Gastroesophageal sphincter (tissue), 3 donors: Measurements from ENCODE around the gene ZNF746.

ENCODE experiments used
- CTCF ChIP-seq, 4 experiments: fragments of 200-600 bp in 2 of 4; fragments of 450-650 bp in 2 of 4; sonication (generic) in 1 of 4; IDR thresholded peaks; one replicate each; pipeline ENCODE4 v1.5.1; 2017 to 2019; ENCODE audit warnings: antibody characterized with exemption in 4 of 4, mild to moderate bottlenecking in 2 of 4, moderate library complexity in 2 of 4
- EP300 ChIP-seq: sonication (generic); formaldehyde crosslinking; IDR thresholded peaks from one replicate; pipeline ENCODE4 v1.6.1; 2017; ENCODE audit warnings: antibody characterized with exemption, mild to moderate bottlenecking
- POLR2A ChIP-seq, 2 donors: fragments of 450-650 bp; IDR thresholded peaks; one replicate each; pipeline ENCODE4 v1.6.1; 2017; ENCODE audit warnings: antibody characterized with exemption in 2 of 2, mild to moderate bottlenecking in 2 of 2, moderate library complexity in 1 of 2
- POLR2AphosphoS5 ChIP-seq: sonication (generic); formaldehyde crosslinking; IDR thresholded peaks from one replicate; pipeline ENCODE4 v1.6.1; 2017; ENCODE audit warnings: antibody characterized with exemption

DNA sequence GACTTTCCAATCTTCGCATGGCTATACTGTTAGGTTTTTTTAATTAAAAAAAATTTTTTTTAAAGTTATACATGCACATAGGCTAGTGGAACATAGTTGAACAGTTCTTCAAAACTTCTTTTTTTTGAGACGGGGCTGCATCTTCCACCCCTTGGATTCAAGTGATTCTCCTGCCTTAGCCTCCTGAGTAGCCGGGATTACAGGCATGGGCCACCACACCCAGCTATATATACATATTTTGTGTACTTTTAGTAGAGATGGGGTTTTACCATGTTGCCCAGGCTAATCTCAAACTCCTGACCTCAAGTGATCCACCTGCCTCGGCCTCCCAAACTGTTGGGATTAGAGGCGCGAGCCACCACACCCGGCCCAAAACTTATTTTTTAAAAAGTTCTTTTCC, 54.1 kb downstream of the ZNF746 start:
- TF ChIP-seq EP300 (no peak), POLR2A (IDR thresholded peaks at IDR 0.05) (no peak), CTCF (IDR thresholded peaks at IDR 0.05) (no peak), POLR2AphosphoS5 (no peak)
